ENCODE measurements around the gene SIM2. TPM values are rescaled to one million over a fixed set of nuclear protein-coding genes. Genes with fewer than 3 reads are reported as not detected.

The SIM2 gene
- total RNA-seq, 1 experiment from 2014 or later = 23.9 TPM

DNA sequence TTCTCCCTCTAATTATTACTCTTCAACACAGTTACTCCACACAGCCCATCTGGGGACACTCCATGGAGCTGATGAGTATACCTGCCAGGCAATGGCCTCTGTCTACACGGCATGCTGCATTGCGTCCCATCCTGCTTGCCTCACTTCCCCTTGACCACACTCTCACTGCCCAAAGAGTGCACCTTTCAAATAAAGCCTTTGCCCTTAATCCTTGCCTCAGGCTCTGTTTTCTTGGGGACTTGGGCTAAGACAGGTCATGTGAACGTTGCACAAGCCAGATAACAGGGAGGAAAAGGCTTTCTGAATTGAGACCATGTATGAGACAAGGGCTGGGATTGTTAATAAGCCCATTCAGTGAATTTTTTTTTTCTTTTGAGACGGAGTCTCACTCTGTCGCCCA, 40.0 kb upstream of the SIM2 start (continued):
- TF ChIP-seq, protein P1, sequence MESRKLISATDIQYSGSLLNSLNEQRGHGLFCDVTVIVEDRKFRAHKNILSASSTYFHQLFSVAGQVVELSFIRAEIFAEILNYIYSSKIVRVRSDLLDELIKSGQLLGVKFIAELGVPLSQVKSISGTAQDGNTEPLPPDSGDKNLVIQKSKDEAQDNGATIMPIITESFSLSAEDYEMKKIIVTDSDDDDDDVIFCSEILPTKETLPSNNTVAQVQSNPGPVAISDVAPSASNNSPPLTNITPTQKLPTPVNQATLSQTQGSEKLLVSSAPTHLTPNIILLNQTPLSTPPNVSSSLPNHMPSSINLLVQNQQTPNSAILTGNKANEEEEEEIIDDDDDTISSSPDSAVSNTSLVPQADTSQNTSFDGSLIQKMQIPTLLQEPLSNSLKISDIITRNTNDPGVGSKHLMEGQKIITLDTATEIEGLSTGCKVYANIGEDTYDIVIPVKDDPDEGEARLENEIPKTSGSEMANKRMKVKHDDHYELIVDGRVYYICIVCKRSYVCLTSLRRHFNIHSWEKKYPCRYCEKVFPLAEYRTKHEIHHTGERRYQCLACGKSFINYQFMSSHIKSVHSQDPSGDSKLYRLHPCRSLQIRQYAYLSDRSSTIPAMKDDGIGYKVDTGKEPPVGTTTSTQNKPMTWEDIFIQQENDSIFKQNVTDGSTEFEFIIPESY (IDR thresholded peaks at IDR 0.05; ENCODE audit: extremely low read depth, insufficient replicate concordance, low read length) = no peak
- TF ChIP-seq CTCF (IDR thresholded peaks at IDR 0.05 in 2 of 3, conservative IDR thresholded peaks at IDR 0.05 in 1 of 3; ENCODE audit: borderline replicate concordance in 1 of 3, insufficient read depth in 1 of 3, low read depth in 2 of 3, low read length in 2 of 3) = no peak
- no peak for TF ChIP-seq ZFX (IDR thresholded peaks at IDR 0.05)
- TF ChIP-seq CBX3 (IDR thresholded peaks at IDR 0.05; ENCODE audit: low read depth) = no peak
- no peak for TF ChIP-seq TCF7L2 (IDR thresholded peaks at IDR 0.05; ENCODE audit: borderline replicate concordance, extremely low read depth, insufficient read depth, insufficient read length)
- TF ChIP-seq FOSL1 (IDR thresholded peaks at IDR 0.05; ENCODE audit: low read depth) = no peak
- no peak for TF ChIP-seq YY1 (IDR thresholded peaks at IDR 0.05; ENCODE audit: extremely low read depth, insufficient replicate concordance, low read depth, low read length)
